ELF-1 (cell line): ENCODE results near the gene CCDC82.

Source experiments
- DNase-seq: peaks from one replicate; pipeline ENCODE4 v3.0.0-alpha.2; 2016; ENCODE audit warnings: low read depth, low spot score

Gene CCDC82

DNA sequence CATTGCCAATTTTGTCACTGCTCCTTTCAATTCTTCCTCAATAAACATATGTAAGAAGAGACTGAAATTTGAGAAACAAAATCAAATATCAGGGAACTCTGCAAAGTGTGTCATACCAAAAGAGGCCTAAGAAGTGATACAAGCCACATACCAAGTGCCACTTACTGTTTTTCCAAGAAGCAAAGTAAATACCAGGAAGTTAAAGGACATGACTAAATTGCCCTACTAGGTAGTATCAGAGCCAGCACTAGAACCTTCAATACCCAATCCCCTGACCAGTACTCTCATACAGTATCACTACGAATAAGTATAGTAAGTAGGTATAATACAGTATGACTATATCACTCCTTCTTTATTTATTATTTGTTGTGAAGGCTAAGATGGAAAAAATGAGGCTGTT is 60.3 kb downstream of the CCDC82 start:
- DNase-seq, result no peak

DNA sequence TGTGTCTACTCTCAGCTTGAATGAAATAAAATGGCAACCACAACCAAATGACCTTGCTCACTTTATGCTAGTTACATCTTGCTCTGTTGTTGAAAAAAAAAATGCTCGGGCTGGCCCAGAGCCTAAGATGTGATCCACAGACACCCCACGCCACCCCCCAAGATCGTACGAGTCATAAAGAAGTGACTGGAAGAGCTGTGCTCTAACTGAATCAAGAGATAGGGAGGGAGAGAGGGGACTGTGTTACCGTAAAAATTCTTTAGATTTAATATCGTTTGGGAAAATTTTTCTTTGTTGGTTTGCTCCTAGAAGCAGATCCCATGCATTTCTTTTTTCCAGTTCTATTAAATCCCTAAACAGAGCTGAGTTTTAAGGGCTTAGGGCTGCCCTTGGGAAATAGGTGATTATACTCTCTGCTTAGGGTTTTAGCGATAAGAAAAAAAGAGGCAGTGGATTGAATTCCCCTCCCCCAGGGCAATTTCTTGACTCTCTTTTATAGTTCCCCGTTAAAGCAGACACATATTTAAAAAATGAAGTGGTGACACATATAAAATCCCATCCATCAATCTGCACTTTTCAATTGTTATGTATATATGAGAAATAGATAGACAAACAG is 61.2 kb downstream of the CCDC82 start:
- DNase-seq, result no peak

DNA sequence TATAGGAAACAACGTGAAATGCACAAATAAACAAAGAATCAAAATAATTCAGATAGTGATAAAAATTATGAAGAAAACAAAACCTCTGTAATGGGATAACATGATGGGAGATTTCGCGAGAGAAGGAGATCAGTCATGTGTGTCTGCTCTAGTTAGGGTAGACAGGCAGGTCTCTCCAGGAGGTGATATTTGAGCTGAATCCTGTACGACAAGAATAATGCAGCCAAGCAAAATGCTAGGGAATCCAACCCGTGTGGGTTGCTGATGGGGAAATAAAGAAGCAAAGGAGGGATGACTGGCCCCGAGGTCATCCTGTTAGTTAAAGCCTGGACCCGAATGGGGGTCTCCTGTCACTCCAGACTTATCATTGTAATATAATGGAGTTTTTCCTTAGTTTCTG is 62.8 kb downstream of the CCDC82 start:
- DNase-seq, result no peak

- DNase-seq, result no peak
Measured at GRCh38 chr11:96324912-96325311, 64.8 kb downstream of the CCDC82 start.

DNA sequence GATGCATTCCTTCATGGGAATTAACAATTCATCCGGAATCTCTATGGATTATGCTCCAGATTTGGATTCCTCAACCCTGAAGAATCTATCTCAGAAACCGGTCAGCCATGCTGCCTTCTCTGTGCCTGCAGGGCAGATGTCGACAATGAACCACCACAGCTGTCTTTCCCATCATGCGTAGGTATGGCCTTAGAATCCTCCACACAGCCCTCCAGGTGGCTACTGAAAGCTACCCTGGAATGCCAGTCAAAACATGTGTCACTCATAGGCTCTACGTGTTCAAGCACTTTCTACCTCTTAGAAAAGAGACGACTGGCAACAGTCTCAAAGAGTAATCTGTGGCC is 66.1 kb downstream of the CCDC82 start:
- no peak for DNase-seq

GRCh38 chr11:96322775-96323641 is 66.7 kb downstream of the CCDC82 start:
- DNase-seq, result no peak

DNA sequence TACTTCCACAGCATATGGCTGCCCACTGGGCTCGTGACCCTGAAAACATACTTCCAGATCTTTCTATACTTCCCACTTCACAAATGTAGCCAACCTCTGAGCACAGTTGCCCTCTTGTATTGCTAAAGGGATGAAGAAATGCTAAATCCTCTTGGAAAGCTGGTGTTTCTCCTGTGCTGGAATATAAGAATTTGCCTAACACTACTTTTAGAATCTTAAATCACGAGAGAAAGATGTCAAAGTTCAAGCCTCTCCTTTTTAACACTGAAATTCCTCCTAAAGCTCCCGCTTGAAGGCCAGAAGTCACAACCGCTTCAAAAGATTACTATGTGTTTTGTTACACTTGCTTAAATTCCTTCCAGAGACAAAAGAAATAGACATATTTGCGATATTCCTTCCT is 68.6 kb downstream of the CCDC82 start:
- DNase-seq, result no peak

- DNase-seq, result no peak
Measured at GRCh38 chr11:96319898-96320656, 69.6 kb downstream of the CCDC82 start.

GRCh38 chr11:96318850-96319249 is 70.9 kb downstream of the CCDC82 start:
- no peak for DNase-seq

GRCh38 chr11:96318399-96318798 is 71.3 kb downstream of the CCDC82 start:
- no peak for DNase-seq

DNA sequence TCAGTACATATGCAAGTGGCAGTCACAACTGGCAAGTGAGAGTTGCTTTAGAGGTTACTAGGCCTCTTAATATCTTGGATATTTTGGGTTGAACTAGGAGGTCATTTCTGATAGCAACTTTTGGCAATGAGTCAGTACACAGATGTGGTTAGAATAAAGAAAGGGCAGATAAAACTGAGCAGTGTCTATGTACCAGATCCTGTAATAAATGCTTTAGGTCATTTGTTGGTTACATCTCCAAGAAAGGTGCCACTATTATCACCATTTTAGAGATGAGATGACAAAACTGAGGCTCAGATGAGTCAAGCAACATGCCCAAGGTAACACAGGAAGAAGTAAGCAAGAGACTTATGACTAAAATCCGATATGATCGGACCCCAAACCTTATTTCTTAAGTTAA is 71.7 kb downstream of the CCDC82 start:
- no peak for DNase-seq

GRCh38 chr11:96317571-96317970 is 72.1 kb downstream of the CCDC82 start:
- no peak for DNase-seq

DNA sequence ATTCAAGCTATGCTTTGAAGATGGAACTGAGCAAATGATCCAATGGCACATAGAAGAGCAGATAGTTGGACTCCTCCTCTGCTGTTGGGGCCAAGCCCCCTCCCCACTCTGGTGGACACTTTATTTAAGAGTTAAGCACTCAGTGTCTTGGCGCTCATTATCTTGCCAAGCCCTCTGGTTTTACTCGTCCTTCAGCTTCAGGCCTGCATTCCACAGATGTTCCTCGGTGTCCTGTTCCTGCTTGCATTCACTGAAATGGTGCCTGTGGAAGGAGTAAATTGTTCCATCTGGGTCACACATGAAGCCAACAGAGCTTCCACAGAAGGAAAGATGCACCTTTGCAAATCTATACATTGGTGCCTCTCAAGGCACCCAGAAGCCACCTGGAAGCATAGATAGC is 72.8 kb downstream of the CCDC82 start:
- DNase-seq, result peak; percentile 60

DNA sequence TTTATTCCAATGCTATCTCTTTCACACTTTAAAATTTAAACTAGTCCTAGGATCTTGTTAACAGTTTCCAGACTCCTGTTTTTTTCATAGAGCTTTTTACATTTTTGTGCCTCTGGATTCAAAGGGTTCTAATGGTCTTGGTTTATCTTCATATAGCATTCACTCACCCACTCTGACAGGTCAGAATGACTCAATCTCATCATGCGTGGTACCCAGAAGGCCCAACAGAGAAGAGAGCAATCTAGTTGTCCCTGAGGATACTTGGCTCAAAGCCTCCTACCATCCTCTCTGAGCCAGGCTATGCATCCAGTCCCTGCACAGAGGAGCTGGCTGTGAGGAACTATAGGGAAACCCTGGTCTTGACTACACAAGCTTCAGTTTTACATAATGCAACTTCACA is 74.2 kb downstream of the CCDC82 start:
- no peak for DNase-seq

- DNase-seq, result no peak
Measured at GRCh38 chr11:96314326-96315020, 75.2 kb downstream of the CCDC82 start.

GRCh38 chr11:96313163-96313562 is 76.5 kb downstream of the CCDC82 start:
- DNase-seq, result no peak

- DNase-seq, result no peak
Measured at GRCh38 chr11:96311120-96311568, 78.6 kb downstream of the CCDC82 start.

DNA sequence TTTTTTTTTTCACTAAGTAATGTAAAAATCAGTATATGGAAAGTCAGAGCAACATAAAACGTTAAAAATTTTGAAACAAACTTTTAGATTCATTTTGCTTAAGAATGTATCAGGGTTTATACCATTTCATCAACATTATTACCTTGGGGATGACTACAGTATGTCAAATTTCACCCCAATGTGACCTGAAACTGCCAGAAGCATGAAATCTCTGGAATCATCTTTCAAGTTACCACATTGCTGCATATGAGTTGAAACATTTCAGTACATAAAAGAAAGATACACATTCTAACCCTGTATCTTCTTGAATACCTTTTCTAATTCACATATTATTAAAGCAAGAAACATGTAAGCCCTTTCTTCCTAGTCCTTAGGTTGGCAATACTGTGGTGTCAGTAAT is 79.5 kb downstream of the CCDC82 start:
- DNase-seq, result no peak

DNA sequence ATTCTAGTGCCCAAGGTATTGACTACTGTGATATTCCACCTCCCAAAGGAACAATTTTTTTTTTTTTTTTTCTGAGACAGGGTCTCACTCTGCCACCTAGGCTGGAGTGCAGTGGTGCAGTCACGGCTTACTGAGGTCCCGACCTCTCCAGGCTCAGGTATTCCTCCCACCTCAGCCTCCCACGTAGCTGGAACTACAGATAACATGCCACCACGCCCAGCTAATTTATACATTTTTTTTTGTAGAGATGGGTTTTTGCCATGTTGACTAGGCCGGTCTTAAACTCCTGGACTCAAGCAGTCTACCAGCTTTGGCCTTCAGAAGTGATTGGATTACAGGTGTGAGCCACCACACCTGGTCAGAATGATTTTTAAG is 80.1 kb downstream of the CCDC82 start:
- DNase-seq, result no peak

GRCh38 chr11:96309016-96309642 is 80.6 kb downstream of the CCDC82 start:
- DNase-seq, result no peak

DNA sequence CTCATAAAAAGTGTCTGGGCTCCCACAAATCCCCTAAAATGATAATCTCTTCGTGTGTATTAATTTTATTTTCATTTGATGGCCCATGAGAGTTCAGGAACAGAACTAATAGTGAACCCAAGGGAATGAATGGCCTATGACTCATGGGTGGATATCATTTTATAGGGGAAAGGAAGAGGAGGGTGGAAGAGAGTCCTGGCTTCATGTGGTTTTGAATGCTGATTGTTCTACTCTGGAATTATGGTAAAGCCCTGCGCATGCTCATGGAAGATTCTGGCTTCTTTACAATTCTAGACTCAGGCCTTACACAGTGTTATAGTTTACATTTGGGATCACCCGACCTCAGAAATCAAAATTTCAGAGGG is 82.0 kb downstream of the CCDC82 start:
- DNase-seq, result no peak
